Ovary (tissue), 9 donors: ENCODE data around the gene CROCC2. TPM values are rescaled to one million over a fixed set of nuclear protein-coding genes. Genes with fewer than 3 reads are reported as not detected.
A peak's percentile ranks its signal among the peaks of the same experiment; 100 is the strongest.

ENCODE experiments used
- DNase-seq, 5 donors: peaks; one replicate each; pipeline ENCODE4 v3.0.0-alpha.2; 2019 to 2020
- H3K27ac ChIP-seq, 2 donors: fragments of 200-600 bp; one replicate each; pipeline versions ENCODE4 v1.5.1 to v1.8.0; 2019 to 2022
- H3K27me3 ChIP-seq: fragments of 200-600 bp; one replicate; pipeline ENCODE4 v1.8.0; 2022
- H3K36me3 ChIP-seq: fragments of 200-600 bp; sonication (generic); one replicate; pipeline ENCODE4 v1.5.1; 2019
- H3K4me1 ChIP-seq: one replicate; pipeline ENCODE4 v1.8.1; 2013; ENCODE audit warnings: mild to moderate bottlenecking, moderate library complexity; ENCODE audit not compliant: insufficient read depth
- H3K4me3 ChIP-seq: fragments of 200-600 bp; sonication (generic); one replicate; pipeline ENCODE4 v1.5.1; 2017
- H3K9me3 ChIP-seq, 2 donors: fragments of 200-600 bp in 1 of 2; sonication (generic) in 1 of 2; one replicate each; pipeline versions ENCODE4 v1.5.1 to v1.8.1; 2013 to 2019; ENCODE audit warnings: mild to moderate bottlenecking in 1 of 2, moderate library complexity in 1 of 2
- EP300 ChIP-seq: sonication (generic); formaldehyde crosslinking; IDR thresholded peaks from one replicate; pipeline ENCODE4 v1.6.1; 2017; ENCODE audit warnings: antibody characterized with exemption
- POLR2A ChIP-seq: fragments of 450-650 bp; IDR thresholded peaks from one replicate; pipeline ENCODE4 v1.6.1; 2017; ENCODE audit warnings: antibody characterized with exemption, mild to moderate bottlenecking, moderate library complexity
- WGBS, 3 donors: extraction: QIAGEN DNeasy Blood & Tissue Kit in 1 of 3; methylation state at CpG; one replicate each; pipeline versions ENCODE4 v1.1.5 to v1.1.7; 2013 to 2017; 5-methylcytosine and 5-hydroxymethylcytosine counted together
- intact Hi-C, 4 donors: fragments of 100-400 bp; cut with DNase I; formaldehyde crosslinking; loops; one replicate each; pipeline versions ENCODE4 v1.11.0 to v1.15.1; 2022 to 2023
- polyA plus RNA-seq, 2 donors: library from polyadenylated mRNA; stranded (reverse); fragments of 200-250 nt in 1 of 2; fragments of 350-450 nt in 1 of 2; fragmentation: Illumina TruSeq in 1 of 2; extraction: RNeasy Lipid Tissue Mini Kit (QIAGEN cat#74804) in 1 of 2; gene quantifications; one replicate each; pipeline ENCODE4 v1.2.3, GENCODE V29; 2013 to 2014
- total RNA-seq, 7 donors: library from RNA; depleted of rRNA in 2 of 7; stranded (reverse); fragments of >200 nt in 2 of 7; fragmentation: NEBNext Ultra II Directional in 3 of 7; extraction: Animal tissue kit (Norgen Biotek cat#: 25700) in 3 of 7; gene quantifications; one replicate each; pipeline versions ENCODE4 v1.1.0 to v1.2.4, GENCODE V29; 2016 to 2023
- TF ChIP-seq, protein P1 (sequence below), 3 donors: fragments of 450-650 bp in 2 of 3; fragments of 200-600 bp in 1 of 3; IDR thresholded peaks; one replicate each; pipeline versions ENCODE4 v1.5.1 to v1.8.0; 2016 to 2022; ENCODE audit warnings: antibody characterized with exemption in 3 of 3, mild to moderate bottlenecking in 1 of 3
- donor health status: DM: no; HTN: no; CAD: no; lungs with moderate emphysema.
- donor health status: DM: no; HTN: no; CAD: no.
- donor health status: Bipolar disorder and iron deficiency.
- donor health status: DM: yes; HTN: yes; CAD: no.
- donor health status: DM: no; HTN: no; CAD: no.
- donor health status: DM: yes; HTN: yes; CAD: no.

The CROCC2 gene
- total and polyA plus RNA-seq, 9 donors, result 0.15 to 6.1 (median 1.5) TPM; not detected in 1

DNA sequence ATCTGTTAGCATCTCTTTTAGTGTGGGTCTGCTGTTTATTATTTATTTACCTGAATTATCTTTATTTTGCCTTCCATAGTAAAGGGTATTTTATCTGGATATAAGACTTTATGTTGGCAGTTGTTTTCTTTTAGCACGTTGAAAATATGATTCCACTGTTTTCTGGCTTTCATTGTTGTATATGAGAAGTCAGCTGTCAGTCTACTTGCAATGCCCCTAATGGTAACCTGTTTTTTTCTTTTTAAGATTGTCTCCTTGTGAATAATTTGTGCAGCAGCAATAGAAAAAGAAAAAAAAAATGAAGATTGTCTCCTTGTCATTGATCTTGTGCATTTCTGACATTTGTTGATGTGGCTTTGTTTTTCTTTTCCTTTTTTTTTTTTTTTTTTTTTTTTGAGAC is 119.5 kb downstream of the CROCC2 start:
- no peaks in the 10 kb centered on the region for H3K4me1 ChIP-seq
- no peak overlapping the region for H3K4me3 ChIP-seq
- H3K36me3 ChIP-seq, result no peaks in the 10 kb centered on the region
- no peaks in the 10 kb centered on the region for H3K27me3 ChIP-seq
- DNase-seq, result no peak
- intact Hi-C loops, result no loop called here
- no peaks in the 10 kb centered on the region for H3K9me3 ChIP-seq
- TF ChIP-seq EP300, result no peak
- TF ChIP-seq, protein P1, sequence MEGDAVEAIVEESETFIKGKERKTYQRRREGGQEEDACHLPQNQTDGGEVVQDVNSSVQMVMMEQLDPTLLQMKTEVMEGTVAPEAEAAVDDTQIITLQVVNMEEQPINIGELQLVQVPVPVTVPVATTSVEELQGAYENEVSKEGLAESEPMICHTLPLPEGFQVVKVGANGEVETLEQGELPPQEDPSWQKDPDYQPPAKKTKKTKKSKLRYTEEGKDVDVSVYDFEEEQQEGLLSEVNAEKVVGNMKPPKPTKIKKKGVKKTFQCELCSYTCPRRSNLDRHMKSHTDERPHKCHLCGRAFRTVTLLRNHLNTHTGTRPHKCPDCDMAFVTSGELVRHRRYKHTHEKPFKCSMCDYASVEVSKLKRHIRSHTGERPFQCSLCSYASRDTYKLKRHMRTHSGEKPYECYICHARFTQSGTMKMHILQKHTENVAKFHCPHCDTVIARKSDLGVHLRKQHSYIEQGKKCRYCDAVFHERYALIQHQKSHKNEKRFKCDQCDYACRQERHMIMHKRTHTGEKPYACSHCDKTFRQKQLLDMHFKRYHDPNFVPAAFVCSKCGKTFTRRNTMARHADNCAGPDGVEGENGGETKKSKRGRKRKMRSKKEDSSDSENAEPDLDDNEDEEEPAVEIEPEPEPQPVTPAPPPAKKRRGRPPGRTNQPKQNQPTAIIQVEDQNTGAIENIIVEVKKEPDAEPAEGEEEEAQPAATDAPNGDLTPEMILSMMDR (IDR thresholded peaks at IDR 0.05), result no peak
- TF ChIP-seq POLR2A, result no peak
- 32 to 54% (median 39%) methylated on average over 1 of the region's 1 CpG for WGBS, 3 donors
- no peak overlapping the region for H3K27ac ChIP-seq

DNA sequence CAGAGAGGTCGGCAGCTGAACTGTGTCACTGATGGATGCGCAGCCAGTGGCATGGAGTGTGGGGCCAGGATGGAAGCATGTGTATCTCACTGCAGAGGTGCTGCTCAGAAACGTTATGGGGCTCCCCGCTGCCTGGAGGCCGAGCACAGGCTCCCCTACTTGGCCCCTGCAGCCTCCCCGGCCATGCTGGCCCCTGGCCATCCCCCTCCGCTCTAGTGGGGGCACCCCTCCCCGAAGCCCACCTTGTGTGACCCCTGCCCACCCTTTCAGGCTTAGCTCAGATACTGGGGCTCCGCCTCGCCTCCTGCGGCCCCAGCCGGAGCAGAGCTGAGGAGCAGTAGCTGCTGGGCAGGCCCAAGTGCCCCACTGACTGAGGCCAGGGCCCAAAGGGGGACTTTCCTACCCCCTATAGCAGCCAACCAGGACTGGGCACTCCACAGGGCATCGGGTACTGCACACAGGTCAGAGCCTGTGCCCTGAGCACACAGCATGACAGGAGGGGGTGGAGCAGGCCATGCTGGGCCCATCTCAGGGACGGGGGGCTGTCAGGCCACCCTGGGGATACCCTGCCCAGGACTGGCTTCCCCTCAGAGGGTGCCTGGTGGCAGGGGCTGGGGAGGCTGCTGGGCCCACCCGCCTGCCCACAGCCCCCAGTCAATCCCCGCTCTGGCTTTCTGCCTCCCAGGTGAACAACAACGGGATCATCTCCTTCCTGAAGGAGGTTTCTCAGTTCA is 123.6 kb downstream of the CROCC2 start:
- no peaks in the 10 kb centered on the region for H3K9me3 ChIP-seq
- no peaks in the 10 kb centered on the region for H3K36me3 ChIP-seq
- H3K27ac ChIP-seq, result no peak overlapping the region
- WGBS, 3 donors, result 93 to 94% (median 94%) methylated on average over 13 to 17 of the region's 17 CpGs
- H3K4me1 ChIP-seq, result no peaks in the 10 kb centered on the region
- no peak overlapping the region for H3K4me3 ChIP-seq
- H3K27me3 ChIP-seq, result no peaks in the 10 kb centered on the region
- DNase-seq, result peak in 1 of 5 donors; percentile 34
- TF ChIP-seq POLR2A (no peak), EP300 (no peak)
- TF ChIP-seq, protein P1 (IDR thresholded peaks at IDR 0.05), result no peak
- intact Hi-C loops, result no loop called here

DNA sequence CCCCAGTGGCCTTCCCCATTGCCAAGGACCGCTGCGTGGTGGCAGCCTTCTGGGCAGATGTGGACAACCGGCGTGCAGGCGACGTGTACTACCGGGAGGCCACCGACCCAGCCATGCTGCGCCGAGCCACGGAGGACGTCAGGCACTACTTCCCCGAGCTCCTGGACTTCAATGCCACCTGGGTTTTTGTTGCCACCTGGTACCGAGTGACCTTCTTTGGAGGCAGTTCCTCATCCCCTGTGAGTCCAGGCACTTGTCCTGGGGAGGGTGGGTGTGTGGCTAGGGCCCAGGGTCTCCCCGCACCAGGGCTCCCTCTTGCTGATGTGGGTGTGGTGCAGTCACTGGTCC is 124.2 kb downstream of the CROCC2 start:
- Histone ChIP-seq H3K27ac (no peak overlapping the region), H3K27me3 (no peaks in the 10 kb centered on the region), H3K36me3 (no peaks in the 10 kb centered on the region), H3K4me1 (no peaks in the 10 kb centered on the region), H3K9me3 (no peaks in the 10 kb centered on the region), H3K4me3 (no peak overlapping the region)
- WGBS, 3 donors, result 97% methylated on average over 15 of the region's 15 CpGs
- TF ChIP-seq, protein P1 (IDR thresholded peaks at IDR 0.05), result no peak
- TF ChIP-seq EP300 (no peak), POLR2A (no peak)
- peak in 1 of 5 donors; percentile 21 for DNase-seq
- intact Hi-C loops, result no loop called here

DNA sequence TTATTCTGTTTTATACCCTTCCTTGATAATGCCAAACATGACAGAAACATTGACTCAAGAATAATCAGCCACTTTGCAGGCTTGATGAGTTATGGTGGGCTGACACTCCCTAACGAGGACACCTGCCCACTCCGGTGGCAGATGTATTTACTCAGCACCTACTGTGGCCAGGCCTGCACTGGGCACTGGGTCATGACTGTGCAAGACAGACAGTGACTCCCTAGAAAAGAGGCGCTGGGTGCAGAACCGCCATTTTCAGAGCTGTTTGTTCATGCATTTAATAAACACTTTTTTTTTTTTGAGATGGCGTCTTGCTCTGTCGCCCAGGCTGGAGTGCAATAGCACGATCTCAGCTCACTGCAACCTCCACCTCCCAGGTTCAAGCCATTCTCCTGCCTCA is 124.7 kb downstream of the CROCC2 start:
- 93 to 94% (median 94%) methylated on average over 7 of the region's 7 CpGs for WGBS, 3 donors
- intact Hi-C loops, result no loop called here
- Histone ChIP-seq H3K4me1 (no peaks in the 10 kb centered on the region), H3K4me3 (no peak overlapping the region), H3K9me3 (no peaks in the 10 kb centered on the region), H3K27me3 (no peaks in the 10 kb centered on the region), H3K36me3 (no peaks in the 10 kb centered on the region), H3K27ac (no peak overlapping the region)
- no peak for DNase-seq
- TF ChIP-seq POLR2A, result no peak

DNA sequence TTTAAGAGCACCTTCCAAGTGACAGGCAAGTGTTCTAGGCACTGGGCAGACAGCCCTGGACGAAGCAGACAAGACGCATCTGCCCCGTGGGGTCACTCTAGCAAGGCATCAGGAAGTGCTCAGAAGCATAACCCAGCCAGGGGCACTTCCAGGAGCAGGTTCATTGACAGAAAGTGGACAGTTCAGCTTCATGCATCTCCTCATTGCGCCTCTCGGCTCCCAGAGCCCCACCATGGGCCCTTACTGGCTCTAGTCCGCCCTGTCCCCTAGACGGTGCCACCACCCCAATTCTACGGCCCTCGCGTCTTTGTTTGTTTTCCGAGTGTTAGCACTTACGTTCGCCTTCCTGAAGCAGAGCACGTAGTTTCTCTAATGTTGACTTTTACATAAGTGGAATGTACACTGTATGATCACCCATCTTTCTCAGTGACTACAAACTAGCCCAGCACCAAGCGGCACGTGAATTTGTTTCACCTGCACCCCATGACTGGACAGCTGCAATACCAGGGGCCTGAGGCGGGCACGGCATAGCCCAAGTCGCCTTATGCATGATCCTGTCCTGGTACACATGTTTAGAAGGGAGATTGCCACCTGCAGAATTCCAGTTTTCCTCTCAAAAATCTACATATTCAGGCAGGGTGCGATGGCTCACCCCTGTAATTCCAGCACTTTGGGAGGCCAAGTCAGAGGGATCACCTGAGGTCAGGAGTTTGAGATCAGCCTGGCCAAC is 125.5 kb downstream of the CROCC2 start:
- Histone ChIP-seq H3K27ac (no peak overlapping the region), H3K27me3 (no peaks in the 10 kb centered on the region), H3K36me3 (no peaks in the 10 kb centered on the region), H3K4me1 (no peaks in the 10 kb centered on the region), H3K9me3 (no peaks in the 10 kb centered on the region), H3K4me3 (no peak overlapping the region)
- WGBS, 3 donors, result 92 to 96% (median 95%) methylated on average over 20 of the region's 20 CpGs
- peak in 1 of 5 donors; percentile 26 for DNase-seq
- intact Hi-C loops, result no loop called here
- TF ChIP-seq, protein P1 (IDR thresholded peaks at IDR 0.05), result no peak
- no peak for TF ChIP-seq EP300
- TF ChIP-seq POLR2A, result no peak
